NCI-H187 treated with DMSO at 0.1 percent for 48 hours (cell line): ENCODE results near the gene RNPS1.
"Not testable (repeated sequence)": the region's sequence is repeated elsewhere in the genome, so short reads cannot be mapped to it uniquely, and the experiment has no call there.

Experiments used
- DNase-seq: peaks from one replicate; lab custom pipeline; 2025; lab: John Stamatoyannopoulos, UW

Gene RNPS1

DNA sequence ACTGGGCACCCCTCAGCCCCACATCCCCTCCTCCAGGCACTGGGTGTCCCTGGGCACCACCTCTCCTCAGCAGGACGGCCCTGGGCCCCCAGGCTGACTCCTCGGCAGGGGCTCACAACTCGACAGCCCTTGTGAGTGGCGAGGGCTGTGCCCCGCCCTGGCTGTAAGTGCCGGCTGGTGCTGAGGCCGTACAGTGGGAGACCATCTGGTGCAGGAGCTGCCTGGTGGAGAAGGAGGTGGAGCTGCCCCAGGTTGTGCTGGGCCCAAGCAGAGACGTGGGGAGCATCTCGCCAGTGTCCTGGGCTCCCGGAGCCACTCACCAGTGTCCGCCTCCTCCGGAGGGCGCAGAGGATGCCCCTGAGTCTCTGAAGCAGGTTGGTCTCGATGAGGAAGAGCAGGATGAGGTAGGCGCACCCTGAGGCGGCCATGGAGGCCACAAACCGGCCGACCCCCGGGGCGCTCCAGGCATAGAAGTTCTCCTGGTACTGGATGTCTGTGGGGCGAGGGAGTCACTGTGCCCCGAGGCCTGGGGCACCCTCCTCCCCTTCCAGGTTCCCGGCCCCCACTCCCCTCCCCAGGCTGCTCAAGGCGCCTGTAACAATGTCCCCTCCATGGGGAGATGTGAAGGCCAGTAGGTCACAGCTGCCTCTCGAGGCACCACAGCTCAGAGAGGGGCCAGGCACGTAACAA is 15.1 kb upstream of the RNPS1 start:
- no peak for DNase-seq

GRCh38 chr16:2282262-2282661 is 14.3 kb upstream of the RNPS1 start:
- DNase-seq: no peak

GRCh38 chr16:2280981-2281542 is 13.1 kb upstream of the RNPS1 start:
- DNase-seq: no peak

GRCh38 chr16:2280461-2280860 is 12.5 kb upstream of the RNPS1 start:
- no peak for DNase-seq

- no peak for DNase-seq
These were observed 11.3 kb upstream of the RNPS1 start for GRCh38 chr16:2278956-2279800.

DNA sequence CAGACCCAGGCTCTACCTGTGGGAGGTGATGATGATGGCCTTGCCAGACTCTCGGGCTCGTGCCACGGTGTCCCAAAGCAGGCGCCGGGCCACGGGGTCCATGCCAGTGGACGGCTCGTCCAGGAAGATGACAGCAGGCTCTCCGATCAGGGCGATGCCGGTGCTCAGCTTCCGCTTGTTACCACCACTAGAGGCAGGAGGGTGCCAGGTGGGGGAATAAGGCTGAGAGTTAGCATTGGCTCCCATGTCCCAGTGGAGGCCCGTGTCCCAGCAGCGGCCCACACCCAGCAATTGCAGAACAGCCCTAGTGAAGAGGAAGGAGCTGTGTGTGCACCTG is 10.3 kb upstream of the RNPS1 start:
- no peak for DNase-seq

DNA sequence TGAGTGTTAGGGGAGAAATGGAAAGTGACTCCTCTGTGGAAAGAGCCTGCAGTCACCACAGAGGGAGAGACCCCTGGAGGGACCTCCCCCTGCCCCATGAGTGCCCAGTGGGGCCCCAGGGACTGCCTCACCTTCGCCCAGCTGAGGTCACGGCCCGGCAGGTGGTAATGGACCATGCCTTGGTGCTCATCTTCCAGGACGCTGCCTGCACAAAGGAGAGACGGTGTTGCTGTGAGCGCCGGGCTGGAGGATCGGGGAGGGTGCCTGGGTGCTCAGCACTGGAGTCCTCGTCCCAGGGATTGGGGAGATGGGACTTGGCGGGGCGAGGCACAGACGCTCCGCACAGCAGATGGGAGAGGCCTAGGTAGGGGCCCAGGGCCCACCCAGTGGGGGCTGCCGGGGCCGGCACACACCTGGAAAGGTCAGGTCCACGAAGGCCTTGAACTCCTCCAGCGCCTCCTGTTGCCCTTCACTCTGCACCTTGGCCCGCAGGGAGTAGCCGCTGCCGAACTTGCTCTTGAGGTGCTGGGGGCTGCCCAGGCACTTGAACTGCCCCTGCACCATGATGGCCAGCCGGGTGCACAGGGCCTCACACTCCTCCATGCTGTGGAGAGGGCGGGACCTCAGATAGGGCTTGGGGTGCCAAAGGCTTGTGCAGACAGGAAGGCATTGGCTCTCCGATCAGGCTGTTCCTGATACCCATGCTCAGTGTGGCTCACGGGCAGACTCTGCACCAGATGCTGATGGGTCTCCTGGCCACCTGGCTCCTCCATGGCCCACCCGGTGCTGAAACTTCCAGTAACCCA is 9.7 kb upstream of the RNPS1 start:
- DNase-seq: no peak

DNA sequence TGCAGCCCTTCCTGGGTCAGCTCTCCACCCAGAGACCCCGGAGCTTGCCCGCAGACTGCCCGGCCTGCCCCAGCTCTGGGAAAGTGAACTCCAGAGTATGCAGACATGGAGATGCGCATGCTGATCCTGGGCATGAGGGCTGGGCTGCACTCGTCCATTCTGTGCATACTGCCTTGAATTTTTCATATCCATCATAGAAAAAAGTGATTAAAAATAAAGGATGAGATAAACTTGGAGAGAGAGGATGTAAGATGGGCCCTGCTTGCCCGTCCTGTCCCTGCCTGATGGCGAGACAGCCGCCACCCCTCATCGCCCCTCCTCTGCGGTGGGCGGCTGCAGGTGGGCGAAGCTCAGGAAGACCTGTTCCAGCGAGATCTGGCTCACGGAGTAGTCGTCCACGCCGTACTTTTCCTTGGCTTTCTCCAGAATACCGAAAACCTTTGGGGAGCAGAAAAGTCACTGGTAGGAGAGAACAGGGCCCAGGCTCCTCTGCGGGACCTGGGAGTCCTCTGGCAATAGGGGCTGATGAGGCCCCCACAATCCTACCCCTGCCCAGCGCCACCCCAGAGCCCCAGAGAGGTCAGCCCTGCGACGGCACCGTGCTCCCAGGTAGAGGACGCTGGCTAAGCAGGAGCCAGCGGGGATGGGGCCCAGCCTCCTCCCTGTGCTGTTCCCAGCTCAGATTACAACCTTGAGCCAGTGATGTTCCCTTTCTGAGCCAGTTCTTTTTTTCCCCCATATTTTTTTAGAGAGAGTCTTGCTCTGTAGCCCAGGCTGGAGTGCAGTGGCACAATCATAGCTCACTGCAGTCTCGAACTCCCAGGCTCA is 8.7 kb upstream of the RNPS1 start:
- DNase-seq: no peak

DNA sequence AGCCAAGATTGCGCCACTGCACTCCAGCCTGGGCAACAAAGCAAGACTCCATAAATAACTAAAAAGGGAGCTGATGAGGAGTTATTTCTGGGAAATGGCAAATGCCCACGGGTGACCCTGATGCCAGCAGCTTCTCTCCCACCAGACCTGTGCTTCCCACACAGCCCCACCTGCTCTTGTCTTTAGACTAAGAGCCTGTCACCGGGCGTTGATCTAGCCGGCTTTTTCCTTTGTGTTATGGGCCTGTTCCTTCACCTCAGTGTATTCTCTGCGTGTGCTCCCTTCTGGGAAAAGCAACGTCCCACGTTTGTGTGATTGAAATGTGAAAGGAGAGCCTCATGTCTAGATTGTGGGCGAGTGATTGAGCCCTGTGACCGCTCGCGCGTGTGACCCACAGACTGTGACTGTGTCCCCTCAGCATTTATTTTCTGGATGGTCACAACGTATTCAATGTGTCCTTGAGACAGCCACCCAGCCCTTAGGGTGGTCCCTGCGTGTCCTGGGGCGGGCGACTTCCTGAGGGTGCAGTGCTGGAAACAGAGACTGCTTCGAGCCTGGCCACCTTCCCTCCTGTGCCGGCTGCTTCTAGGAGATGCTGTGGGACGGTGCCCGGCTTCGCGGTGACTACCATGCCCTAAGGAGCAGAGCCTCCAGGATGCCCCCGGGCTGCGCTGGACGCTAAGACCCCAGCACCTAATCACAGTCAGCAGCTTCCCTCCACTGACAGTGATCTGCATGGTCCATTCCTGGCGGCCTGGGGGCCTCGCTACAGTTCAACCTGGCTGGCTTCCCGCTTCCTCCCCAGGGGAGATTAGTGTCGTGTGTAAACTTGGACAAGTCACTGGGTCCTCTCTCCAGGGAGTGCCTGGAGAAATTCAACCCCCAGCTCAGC is 7.8 kb upstream of the RNPS1 start:
- no peak for DNase-seq

- no peak for DNase-seq
These were observed 6.0 kb upstream of the RNPS1 start for GRCh38 chr16:2273931-2274330.

DNA sequence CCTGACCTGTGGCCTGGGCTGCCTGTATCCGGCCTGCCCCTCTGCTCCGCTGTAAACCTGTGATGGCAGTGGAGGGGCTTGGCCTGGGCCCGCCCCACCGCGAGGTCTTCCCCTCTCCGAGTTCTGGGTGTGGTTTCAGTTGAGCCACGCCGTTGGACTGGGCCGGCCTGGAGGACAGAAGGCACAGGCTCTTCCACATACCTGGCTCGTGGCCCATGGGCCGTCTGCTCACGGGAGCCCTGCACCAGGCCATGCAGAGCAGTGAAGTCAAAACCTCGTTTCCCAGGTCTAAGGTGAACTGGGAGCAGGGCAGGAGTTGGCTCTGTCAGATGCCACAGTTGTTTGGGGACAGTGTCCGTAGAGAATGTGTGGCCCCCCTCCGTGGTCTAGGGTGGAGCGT is 5.6 kb upstream of the RNPS1 start:
- no peak for DNase-seq

GRCh38 chr16:2271848-2272461 is 4.0 kb upstream of the RNPS1 start:
- no peak for DNase-seq

- DNase-seq: no peak
These were observed 2.9 kb upstream of the RNPS1 start for GRCh38 chr16:2270588-2271470.

GRCh38 chr16:2270070-2270462 is 2.1 kb upstream of the RNPS1 start:
- DNase-seq: no peak

DNA sequence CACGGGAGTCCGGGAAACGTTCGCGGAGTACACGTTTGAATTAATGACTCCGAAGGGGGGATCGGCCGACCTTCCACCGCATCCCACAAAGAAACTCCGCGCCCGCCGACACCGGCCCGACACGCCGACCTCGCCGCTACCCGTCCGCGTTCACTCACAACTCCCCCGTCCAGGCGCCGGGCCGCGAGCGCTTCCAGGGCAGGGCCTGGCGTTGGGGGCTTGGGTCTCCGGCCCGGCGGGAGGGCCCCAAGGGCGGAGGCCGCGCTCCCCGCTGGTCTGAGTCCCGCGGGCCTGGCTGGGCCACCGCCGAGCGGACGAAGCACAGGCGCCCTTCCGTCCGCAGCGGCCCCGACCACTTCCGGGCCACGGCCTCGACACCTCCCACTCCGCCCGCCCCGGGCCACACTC is 417 bp downstream of the RNPS1 start:
- DNase-seq: not testable (repeated sequence)

DNA sequence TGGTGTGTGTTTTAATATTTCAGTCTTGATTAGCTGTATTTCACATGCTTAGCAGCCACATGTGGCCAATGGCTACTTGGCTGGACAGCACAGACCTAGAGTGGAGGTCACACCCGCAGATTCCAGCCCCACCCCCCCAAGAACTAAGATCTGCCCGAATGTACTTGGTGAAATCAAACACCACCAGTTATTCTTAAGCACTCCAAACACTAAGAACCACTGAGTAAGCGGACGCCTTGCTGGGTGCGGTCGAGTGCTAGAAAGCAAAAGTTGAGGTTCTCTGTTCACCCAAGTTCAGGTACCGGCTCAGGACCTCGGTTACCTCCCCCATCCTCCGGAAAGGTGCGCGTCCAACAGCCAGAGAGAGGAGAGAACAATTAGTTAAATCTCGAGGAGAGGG is 1.0 kb downstream of the RNPS1 start:
- not testable (repeated sequence) for DNase-seq

GRCh38 chr16:2263026-2263425 is 4.9 kb downstream of the RNPS1 start:
- DNase-seq: not testable (repeated sequence)

- DNase-seq: no peak
These were observed 7.7 kb downstream of the RNPS1 start for GRCh38 chr16:2260250-2260649.

DNA sequence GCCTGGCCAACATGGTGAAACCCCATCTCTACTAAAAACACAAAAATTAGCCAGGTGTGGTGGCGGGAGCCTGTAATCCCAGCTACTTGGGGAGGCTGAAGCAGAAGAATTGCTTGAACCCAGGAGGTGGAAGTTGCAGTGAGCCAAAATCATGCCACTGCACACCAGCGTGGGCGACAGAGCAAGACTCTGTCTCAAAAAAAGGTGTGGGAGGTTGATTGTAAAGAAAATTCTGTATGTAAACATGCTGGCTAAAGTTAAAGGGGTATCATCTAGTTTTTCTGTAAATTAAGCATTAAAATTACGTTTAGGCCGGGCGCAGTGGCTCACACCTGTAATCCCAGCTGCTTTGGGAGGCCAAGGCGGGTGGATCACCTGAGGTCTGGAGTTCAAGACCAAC is 9.4 kb downstream of the RNPS1 start:
- not testable (repeated sequence) for DNase-seq
